ENCODE measurements around the gene VPS13D.
"Not testable (repeated sequence)": the region's sequence is repeated elsewhere in the genome, so short reads cannot be mapped to it uniquely, and the experiment has no call there.

GRCh38 chr1:12456081-12456480, 226.3 kb downstream of the VPS13D start:
- not testable (repeated sequence) for TF ChIP-seq GABPA (IDR thresholded peaks at IDR 0.05 in 1 of 2, conservative IDR thresholded peaks at IDR 0.05 in 1 of 2); YY1 (IDR thresholded peaks at IDR 0.05); TAF1 (conservative IDR thresholded peaks at IDR 0.05); CTCF (IDR thresholded peaks at IDR 0.05; ENCODE audit: low read depth, low read length, missing input control); RAD21 (IDR thresholded peaks at IDR 0.05); JUND (IDR thresholded peaks at IDR 0.05); FOXA1 (IDR thresholded peaks at IDR 0.05); EGR1 (IDR thresholded peaks at IDR 0.05; ENCODE audit: low read depth in 2 of 2); MAX (IDR thresholded peaks at IDR 0.05); REST (IDR thresholded peaks at IDR 0.05); SP1 (IDR thresholded peaks at IDR 0.05); RXRA (IDR thresholded peaks at IDR 0.05)

All from liver (tissue), 3 donors.